HG02588 (cell line): ENCODE data around the gene FCGBP.

Experiments used
- ATAC-seq: cut with Tn5 transposase; IDR thresholded peaks from one replicate; pipeline ENCODE4 v1.9.1; 2021; ENCODE audit warnings: mild to moderate bottlenecking, moderate library complexity; ENCODE audit not compliant: unreplicated experiment

The FCGBP gene

GRCh38 chr19:39949026-39949747 lies 14.8 kb upstream of the FCGBP start:
- ATAC-seq: no peak

GRCh38 chr19:39946532-39946931 lies 12.1 kb upstream of the FCGBP start:
- ATAC-seq: no peak

GRCh38 chr19:39943586-39943985 lies 9.2 kb upstream of the FCGBP start:
- no peak for ATAC-seq

GRCh38 chr19:39942366-39942730 lies 7.9 kb upstream of the FCGBP start:
- ATAC-seq: no peak

- ATAC-seq: no peak
These were observed 7.4 kb upstream of the FCGBP start for GRCh38 chr19:39941615-39942365.

GRCh38 chr19:39941151-39941550 lies 6.7 kb upstream of the FCGBP start:
- no peak for ATAC-seq

- no peak for ATAC-seq
These were observed 5.9 kb upstream of the FCGBP start for GRCh38 chr19:39940221-39940833.

GRCh38 chr19:39939556-39939955 lies 5.1 kb upstream of the FCGBP start:
- no peak for ATAC-seq

- ATAC-seq: no peak
These were observed 3.4 kb upstream of the FCGBP start for GRCh38 chr19:39937787-39938186.

GRCh38 chr19:39937094-39937720 lies 2.8 kb upstream of the FCGBP start:
- no peak for ATAC-seq

- no peak for ATAC-seq
These were observed 2.2 kb upstream of the FCGBP start for GRCh38 chr19:39936622-39937021.

GRCh38 chr19:39936020-39936419 lies 1.6 kb upstream of the FCGBP start:
- ATAC-seq: no peak

- no peak for ATAC-seq
These were observed 879 bp upstream of the FCGBP start for GRCh38 chr19:39935364-39935661.

GRCh38 chr19:39929750-39930149 lies 4.7 kb downstream of the FCGBP start:
- ATAC-seq: no peak

GRCh38 chr19:39928357-39928725 lies 6.1 kb downstream of the FCGBP start:
- ATAC-seq: no peak

GRCh38 chr19:39927524-39928356 lies 6.7 kb downstream of the FCGBP start:
- no peak for ATAC-seq

- ATAC-seq: no peak
These were observed 7.4 kb downstream of the FCGBP start for GRCh38 chr19:39927076-39927475.

- no peak for ATAC-seq
These were observed 8.2 kb downstream of the FCGBP start for GRCh38 chr19:39926170-39926760.

GRCh38 chr19:39924952-39925351 lies 9.5 kb downstream of the FCGBP start:
- ATAC-seq: no peak

GRCh38 chr19:39924389-39924788 lies 10.0 kb downstream of the FCGBP start:
- ATAC-seq: no peak

- ATAC-seq: no peak
These were observed 10.6 kb downstream of the FCGBP start for GRCh38 chr19:39923862-39924261.
